Lung (tissue), 12 donors: ENCODE data around the gene TANC1. TPM values are rescaled to one million over a fixed set of nuclear protein-coding genes. Genes with fewer than 3 reads are reported as not detected.
A peak's percentile ranks its signal among the peaks of the same experiment; 100 is the strongest.

ENCODE experiments used
- ATAC-seq: fragments of 200-7000 bp; cut with Tn5 transposase; one replicate; pipeline ENCODE4 v1.9.1; 2020; ENCODE audit warnings: moderate number of reproducible peaks; ENCODE audit not compliant: insufficient read depth, low FRiP score
- DNase-seq, 3 donors: peaks; one replicate each; pipeline ENCODE4 v3.0.0-alpha.2; 2013 to 2017
- H3K27ac ChIP-seq, 2 donors: one replicate each; pipeline ENCODE4 v1.5.1; 2013; ENCODE audit warnings: mild to moderate bottlenecking in 2 of 2, moderate library complexity in 2 of 2, control low read depth in 1 of 2, inconsistent platforms in 1 of 2, low read depth in 1 of 2, low read length in 1 of 2
- H3K27me3 ChIP-seq, 3 donors: one replicate each; pipeline ENCODE4 v1.5.1; 2013; ENCODE audit warnings: low read length in 2 of 3; ENCODE audit not compliant: control insufficient read depth in 3 of 3, insufficient read depth in 3 of 3
- H3K36me3 ChIP-seq, 4 donors: one replicate each; pipeline ENCODE4 v1.5.1; 2013; ENCODE audit warnings: low read length in 4 of 4, mild to moderate bottlenecking in 1 of 4, moderate library complexity in 1 of 4; ENCODE audit not compliant: control insufficient read depth in 4 of 4, insufficient read depth in 4 of 4
- H3K4me1 ChIP-seq, 5 donors: one replicate each; pipeline ENCODE4 v1.5.1; 2013; ENCODE audit warnings: low read length in 5 of 5, mild to moderate bottlenecking in 2 of 5, moderate library complexity in 1 of 5; ENCODE audit not compliant: control insufficient read depth in 5 of 5, insufficient read depth in 5 of 5
- H3K4me3 ChIP-seq: one replicate; pipeline ENCODE4 v1.5.1; 2013; ENCODE audit warnings: mild to moderate bottlenecking, control low read depth, moderate library complexity
- H3K9ac ChIP-seq, 2 donors: one replicate each; pipeline ENCODE4 v1.5.1; 2013; ENCODE audit warnings: low read length in 2 of 2, control low read depth in 1 of 2; ENCODE audit not compliant: insufficient read depth in 1 of 2
- H3K9me3 ChIP-seq, 4 donors: one replicate each; pipeline ENCODE4 v1.5.1; 2013; ENCODE audit warnings: low read length in 3 of 4, mild to moderate bottlenecking in 1 of 4, moderate library complexity in 1 of 4; ENCODE audit not compliant: control insufficient read depth in 4 of 4, insufficient read depth in 3 of 4
- WGBS, 2 donors: extraction: QIAGEN DNeasy Blood & Tissue Kit; methylation state at CpG; one replicate each; pipeline ENCODE4 v1.1.7; 2013; 5-methylcytosine and 5-hydroxymethylcytosine counted together
- polyA plus RNA-seq, 2 donors: library from polyadenylated mRNA; stranded (reverse); fragments of 200-250 nt; gene quantifications; one replicate each; pipeline ENCODE4 v1.2.1, GENCODE V29; 2013
- total RNA-seq, 2 donors: library from RNA; depleted of rRNA in 1 of 2; stranded (reverse); fragments of >200 nt in 1 of 2; gene quantifications; one replicate each; pipeline ENCODE4 v1.2.1, GENCODE V29; 2014 to 2021
- TF ChIP-seq, protein P1 (sequence below): IDR thresholded peaks from 2 replicates; pipeline ENCODE4 v1.5.1; 2012; ENCODE audit warnings: mild to moderate bottlenecking; ENCODE audit errors: control extremely low read depth, extremely low read depth
- donor health status: control.
- donor health status: control.
- donor health status: Bipolar disorder and iron deficiency.
- donor health status: healthy.
- donor health status: DM: yes; HTN: yes; CAD: no.

The TANC1 gene
- total and polyA plus RNA-seq, 4 donors, result 14.3 to 99.5 (median 37.3) TPM

DNA sequence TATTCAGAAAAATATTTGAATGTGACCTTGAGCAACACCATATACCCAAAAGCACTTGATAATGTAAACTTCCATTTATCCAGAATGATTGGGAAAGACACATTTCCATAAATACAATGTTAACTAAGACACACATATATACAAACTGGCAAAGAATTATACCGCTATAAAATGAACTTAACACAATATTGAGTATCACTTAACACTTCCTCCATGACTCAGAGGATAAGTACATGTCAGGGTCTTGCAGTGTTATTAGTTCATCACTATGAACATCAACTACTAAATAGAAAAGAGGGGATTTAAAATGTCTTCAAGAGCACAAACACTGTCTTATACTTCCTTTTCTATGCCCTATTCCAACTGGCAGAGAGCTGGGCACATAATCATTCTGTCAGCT is 299.5 kb downstream of the TANC1 start:
- no peak overlapping the region for H3K9ac ChIP-seq
- peaks cover 0 to 7% (median 2%) of the 10 kb centered on the region in 4 donors for H3K36me3 ChIP-seq
- ATAC-seq (no peak), DNase-seq (peak in 1 of 3 donors; percentile 14)
- no peak overlapping the region for H3K27ac ChIP-seq
- no peaks in the 10 kb centered on the region for H3K9me3 ChIP-seq
- WGBS, 2 donors, result 71 to 86% methylated on average over 1 of the region's 1 CpG
- no peaks in the 10 kb centered on the region for H3K27me3 ChIP-seq
- peaks cover 0 to 10% (median 0%) of the 10 kb centered on the region in 5 donors for H3K4me1 ChIP-seq
- no peak overlapping the region for H3K4me3 ChIP-seq
- TF ChIP-seq, protein P1, sequence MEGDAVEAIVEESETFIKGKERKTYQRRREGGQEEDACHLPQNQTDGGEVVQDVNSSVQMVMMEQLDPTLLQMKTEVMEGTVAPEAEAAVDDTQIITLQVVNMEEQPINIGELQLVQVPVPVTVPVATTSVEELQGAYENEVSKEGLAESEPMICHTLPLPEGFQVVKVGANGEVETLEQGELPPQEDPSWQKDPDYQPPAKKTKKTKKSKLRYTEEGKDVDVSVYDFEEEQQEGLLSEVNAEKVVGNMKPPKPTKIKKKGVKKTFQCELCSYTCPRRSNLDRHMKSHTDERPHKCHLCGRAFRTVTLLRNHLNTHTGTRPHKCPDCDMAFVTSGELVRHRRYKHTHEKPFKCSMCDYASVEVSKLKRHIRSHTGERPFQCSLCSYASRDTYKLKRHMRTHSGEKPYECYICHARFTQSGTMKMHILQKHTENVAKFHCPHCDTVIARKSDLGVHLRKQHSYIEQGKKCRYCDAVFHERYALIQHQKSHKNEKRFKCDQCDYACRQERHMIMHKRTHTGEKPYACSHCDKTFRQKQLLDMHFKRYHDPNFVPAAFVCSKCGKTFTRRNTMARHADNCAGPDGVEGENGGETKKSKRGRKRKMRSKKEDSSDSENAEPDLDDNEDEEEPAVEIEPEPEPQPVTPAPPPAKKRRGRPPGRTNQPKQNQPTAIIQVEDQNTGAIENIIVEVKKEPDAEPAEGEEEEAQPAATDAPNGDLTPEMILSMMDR, result no peak

DNA sequence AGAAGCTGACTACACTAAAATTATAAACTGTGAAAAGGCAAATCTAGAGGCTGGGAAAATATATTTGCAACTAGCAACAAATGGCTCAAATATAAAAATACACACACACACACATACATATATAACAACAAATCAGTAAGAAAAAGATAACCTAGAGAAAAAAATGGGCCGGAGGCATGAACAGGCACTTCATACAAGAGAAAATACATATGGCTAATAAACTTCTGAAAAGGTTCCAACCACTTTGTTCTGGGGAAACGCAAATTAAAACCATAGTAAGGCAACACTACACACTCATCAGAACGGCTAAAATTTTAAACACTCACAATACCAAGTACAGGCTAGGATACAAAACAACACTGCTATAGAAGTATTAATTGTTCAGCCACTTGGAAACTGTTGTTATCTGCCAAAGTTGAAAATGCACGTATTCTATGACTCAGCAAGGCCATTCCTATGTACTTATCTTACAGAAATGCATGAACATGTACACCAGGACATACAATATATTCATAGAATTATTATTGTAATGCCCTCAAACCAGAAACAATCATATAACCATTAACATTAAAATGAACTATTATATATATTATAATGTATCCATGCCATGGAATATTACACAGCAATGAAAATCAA is 302.4 kb downstream of the TANC1 start:
- H3K27me3 ChIP-seq, result no peaks in the 10 kb centered on the region

DNA sequence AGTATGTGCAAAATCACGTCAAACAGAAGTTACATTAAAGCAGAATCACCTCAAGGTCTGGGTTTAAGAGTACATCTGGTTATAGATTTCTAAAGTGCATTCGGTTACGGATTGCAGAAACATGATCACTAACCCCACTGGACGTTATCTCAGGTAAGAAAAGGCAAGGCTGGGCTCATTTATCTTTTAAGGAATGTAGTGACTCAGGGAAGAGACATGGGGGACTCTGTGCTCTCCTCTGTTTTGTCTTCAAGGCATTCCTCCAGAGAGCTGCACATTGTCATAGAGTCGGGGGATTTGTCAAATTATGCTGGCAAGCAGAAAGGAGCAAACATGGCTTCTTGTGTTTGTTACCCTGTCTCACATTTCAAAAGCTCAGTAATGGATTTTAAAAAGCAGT is 303.7 kb downstream of the TANC1 start:
- DNase-seq (no peak), ATAC-seq (no peak)
- Histone ChIP-seq H3K27me3 (no peaks in the 10 kb centered on the region), H3K27ac (no peak overlapping the region), H3K4me1 (peaks cover 0 to 6% (median 0%) of the 10 kb centered on the region in 5 donors), H3K9me3 (no peaks in the 10 kb centered on the region), H3K9ac (no peak overlapping the region), H3K4me3 (no peak overlapping the region), H3K36me3 (peaks cover 0 to 7% (median 6%) of the 10 kb centered on the region in 4 donors)
- 92 to 94% methylated on average over 5 of the region's 5 CpGs for WGBS, 2 donors
- TF ChIP-seq, protein P1, result no peak

More for the DNA sequence above, 302.4 kb downstream of the TANC1 start:
- DNase-seq (no peak), ATAC-seq (no peak)
- TF ChIP-seq, protein P1, result no peak
- Histone ChIP-seq H3K9ac (no peak overlapping the region), H3K9me3 (no peaks in the 10 kb centered on the region), H3K4me3 (no peak overlapping the region), H3K36me3 (peaks cover 0 to 7% (median 6%) of the 10 kb centered on the region in 4 donors), H3K27ac (no peak overlapping the region), H3K4me1 (peaks cover 0 to 6% (median 0%) of the 10 kb centered on the region in 5 donors)
- WGBS, 2 donors, result 97 to 99% methylated on average over 4 of the region's 4 CpGs
